DMS153 treated with DMSO at 0.1 percent for 48 hours (cell line): ENCODE results near the gene FETUB.

Experiments
- DNase-seq: peaks from one replicate; lab custom pipeline; 2025; ENCODE audit not compliant: unreplicated experiment; lab: John Stamatoyannopoulos, UW

The FETUB gene

GRCh38 chr3:186635532-186635931 lies 4.7 kb upstream of the FETUB start:
- no peak for DNase-seq

- DNase-seq = no peak
Observed at GRCh38 chr3:186636536-186636935, 3.7 kb upstream of the FETUB start.

GRCh38 chr3:186637686-186638085 lies 2.5 kb upstream of the FETUB start:
- no peak for DNase-seq

- DNase-seq = no peak
Observed at GRCh38 chr3:186638259-186638658, 1.9 kb upstream of the FETUB start.

- DNase-seq = no peak
Observed at GRCh38 chr3:186640473-186640818, 247 bp downstream of the FETUB start.

GRCh38 chr3:186640929-186641328 lies 730 bp downstream of the FETUB start:
- DNase-seq = no peak

GRCh38 chr3:186642014-186642413 lies 1.8 kb downstream of the FETUB start:
- DNase-seq = no peak

- no peak for DNase-seq
Observed at GRCh38 chr3:186643493-186643892, 3.3 kb downstream of the FETUB start.

- DNase-seq = no peak
Observed at GRCh38 chr3:186644683-186645082, 4.5 kb downstream of the FETUB start.

GRCh38 chr3:186646106-186646505 lies 5.9 kb downstream of the FETUB start:
- no peak for DNase-seq

GRCh38 chr3:186646841-186647240 lies 6.6 kb downstream of the FETUB start:
- no peak for DNase-seq

GRCh38 chr3:186648851-186649250 lies 8.7 kb downstream of the FETUB start:
- DNase-seq = no peak

GRCh38 chr3:186651678-186652215 lies 11.5 kb downstream of the FETUB start:
- DNase-seq = no peak

GRCh38 chr3:186653080-186653707 lies 13.0 kb downstream of the FETUB start:
- DNase-seq = no peak

GRCh38 chr3:186653984-186654383 lies 13.8 kb downstream of the FETUB start:
- no peak for DNase-seq

- no peak for DNase-seq
Observed at GRCh38 chr3:186663361-186664118, 23.3 kb downstream of the FETUB start.

- no peak for DNase-seq
Observed at GRCh38 chr3:186664119-186664495, 23.9 kb downstream of the FETUB start.

- no peak for DNase-seq
Observed at GRCh38 chr3:186664506-186664905, 24.3 kb downstream of the FETUB start.

- DNase-seq = no peak
Observed at GRCh38 chr3:186665625-186666188, 25.5 kb downstream of the FETUB start, which contains the start of gene HRG. Gene HRG, plus strand, starts transcription at chr3:186666014. Its CDS starts 18 bp downstream, at chr3:186666032.

GRCh38 chr3:186668426-186668825 lies 28.2 kb downstream of the FETUB start:
- no peak for DNase-seq

- DNase-seq = no peak
Observed at GRCh38 chr3:186669378-186670084, 29.3 kb downstream of the FETUB start.

- no peak for DNase-seq
Observed at GRCh38 chr3:186670155-186670554, 30.0 kb downstream of the FETUB start.
